Measurements from ENCODE around the gene ANAPC2.

- peak in 7 of 11 experiments; percentile 10 to 31 (median 20) for TF ChIP-seq CTCF (IDR thresholded peaks at IDR 0.05 in 8 of 11, conservative IDR thresholded peaks at IDR 0.05 in 3 of 11)
- peak; percentile 77 to 94 (median 81) for TF ChIP-seq POLR2A (IDR thresholded peaks at IDR 0.05)
- TF ChIP-seq POLR2AphosphoS5 (IDR thresholded peaks at IDR 0.05) = peak; percentile 98 to 99 (median 99)
These were observed at the start of gene ANAPC2, which contains the start of gene SSNA1 for GRCh38 chr9:137188490-137189296.

All from spleen (tissue), 7 donors.